WERI-Rb-1 (cell line): ENCODE results near the gene CEP43.

Experiments used
- DNase-seq: peaks from one replicate; pipeline ENCODE4 v3.0.0-alpha.2; 2020
- H3K27ac ChIP-seq: fragments of 250-450 bp; sonication (Bioruptor Pico); 2 replicates; pipeline ENCODE4 v1.5.1; 2020; ENCODE audit warnings: mild to moderate bottlenecking, moderate library complexity
- H3K27me3 ChIP-seq: fragments of 250-450 bp; sonication (Bioruptor Pico); 2 replicates; pipeline ENCODE4 v1.5.1; 2021; ENCODE audit warnings: mild to moderate bottlenecking, low read depth, moderate library complexity; ENCODE audit not compliant: insufficient read depth, severe bottlenecking
- H3K36me3 ChIP-seq: fragments of 250-450 bp; sonication (Bioruptor Pico); 2 replicates; pipeline ENCODE4 v1.5.1; 2020; ENCODE audit warnings: mild to moderate bottlenecking, moderate library complexity
- H3K4me3 ChIP-seq: 2 replicates; pipeline ENCODE4 v1.5.1; 2011; ENCODE audit warnings: low read depth, mild to moderate bottlenecking, control low read depth, low read length
- H3K9me3 ChIP-seq: fragments of 250-450 bp; sonication (Bioruptor Pico); 2 replicates; pipeline ENCODE4 v1.5.1; 2021; ENCODE audit warnings: mild to moderate bottlenecking, moderate library complexity; ENCODE audit not compliant: severe bottlenecking
- TF ChIP-seq, protein P1 (sequence below): IDR thresholded peaks from 2 replicates; pipeline ENCODE4 v1.5.1; 2011; ENCODE audit warnings: low read depth, mild to moderate bottlenecking, control low read depth, inconsistent platforms, low read length

CEP43 gene

GRCh38 chr6:166956444-166957086, 42.6 kb upstream of the CEP43 start, which contains the start of gene RNASET2:
RNASET2 (minus strand) TSS chr6:166956550; CDS start chr6:166956182, 368 bp downstream.
- Histone ChIP-seq H3K27me3 (no peaks in the 10 kb centered on the region), H3K4me3 (peak within 1 kb of the TSS; percentile 89), H3K27ac (peak within 1 kb of the TSS; percentile 66), H3K36me3 (no peaks in the 10 kb centered on the region), H3K9me3 (no peaks in the 10 kb centered on the region)
- TF ChIP-seq, protein P1, sequence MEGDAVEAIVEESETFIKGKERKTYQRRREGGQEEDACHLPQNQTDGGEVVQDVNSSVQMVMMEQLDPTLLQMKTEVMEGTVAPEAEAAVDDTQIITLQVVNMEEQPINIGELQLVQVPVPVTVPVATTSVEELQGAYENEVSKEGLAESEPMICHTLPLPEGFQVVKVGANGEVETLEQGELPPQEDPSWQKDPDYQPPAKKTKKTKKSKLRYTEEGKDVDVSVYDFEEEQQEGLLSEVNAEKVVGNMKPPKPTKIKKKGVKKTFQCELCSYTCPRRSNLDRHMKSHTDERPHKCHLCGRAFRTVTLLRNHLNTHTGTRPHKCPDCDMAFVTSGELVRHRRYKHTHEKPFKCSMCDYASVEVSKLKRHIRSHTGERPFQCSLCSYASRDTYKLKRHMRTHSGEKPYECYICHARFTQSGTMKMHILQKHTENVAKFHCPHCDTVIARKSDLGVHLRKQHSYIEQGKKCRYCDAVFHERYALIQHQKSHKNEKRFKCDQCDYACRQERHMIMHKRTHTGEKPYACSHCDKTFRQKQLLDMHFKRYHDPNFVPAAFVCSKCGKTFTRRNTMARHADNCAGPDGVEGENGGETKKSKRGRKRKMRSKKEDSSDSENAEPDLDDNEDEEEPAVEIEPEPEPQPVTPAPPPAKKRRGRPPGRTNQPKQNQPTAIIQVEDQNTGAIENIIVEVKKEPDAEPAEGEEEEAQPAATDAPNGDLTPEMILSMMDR = no peak
- peak; percentile 97 for DNase-seq

DNA sequence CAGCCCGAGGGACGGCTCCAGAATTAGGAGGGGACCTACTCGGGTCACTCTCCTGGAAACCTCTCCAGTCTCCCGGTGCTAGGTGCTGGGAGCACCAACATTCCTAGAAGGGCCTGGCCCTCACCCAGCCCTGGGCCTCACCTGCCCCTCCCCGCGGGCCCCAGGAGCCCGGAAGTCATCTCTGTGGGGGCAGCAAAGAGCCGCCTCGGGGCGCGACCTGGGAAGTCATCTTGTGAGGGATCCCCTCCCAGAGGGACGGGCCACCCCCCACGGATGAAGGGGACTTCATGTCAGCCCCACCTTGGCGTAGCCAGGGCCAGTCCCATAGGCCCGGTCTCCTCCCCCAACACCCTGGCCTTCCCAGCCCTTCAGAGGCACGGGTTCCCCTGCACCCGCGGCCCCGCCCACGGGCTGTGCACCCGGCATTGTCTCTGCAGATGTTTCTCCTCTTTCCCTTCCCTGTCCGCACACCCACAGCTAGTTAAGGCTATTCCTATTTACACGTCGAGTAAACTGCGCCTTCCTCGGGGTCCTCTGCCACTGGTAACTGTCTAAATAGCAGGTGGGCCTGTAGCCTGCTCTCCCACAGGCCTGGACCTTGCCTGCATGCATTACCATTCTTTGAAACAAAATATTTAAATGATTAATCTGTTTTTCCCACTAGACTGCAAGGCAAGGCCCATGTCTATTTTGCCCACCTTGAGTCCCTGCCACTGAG, 42.0 kb upstream of the CEP43 start:
- TF ChIP-seq, protein P1 = no peak
- H3K27ac ChIP-seq = peak overlapping the region; percentile 66
- peaks cover under 1% of the 10 kb centered on the region for H3K9me3 ChIP-seq
- no peaks in the 10 kb centered on the region for H3K36me3 ChIP-seq
- DNase-seq = peak; percentile 54
- H3K27me3 ChIP-seq = no peaks in the 10 kb centered on the region
- peak overlapping the region; percentile 89 for H3K4me3 ChIP-seq

- H3K4me3 ChIP-seq = peak overlapping the region; percentile 89
- no peaks in the 10 kb centered on the region for H3K36me3 ChIP-seq
- TF ChIP-seq, protein P1 = no peak
- DNase-seq = no peak
- no peaks in the 10 kb centered on the region for H3K27me3 ChIP-seq
- H3K27ac ChIP-seq = no peak overlapping the region; the same call in 1 of the 2 replicates
- peaks cover 3% of the 10 kb centered on the region for H3K9me3 ChIP-seq
Measured at GRCh38 chr6:166957805-166958076, 41.5 kb upstream of the CEP43 start.

DNA sequence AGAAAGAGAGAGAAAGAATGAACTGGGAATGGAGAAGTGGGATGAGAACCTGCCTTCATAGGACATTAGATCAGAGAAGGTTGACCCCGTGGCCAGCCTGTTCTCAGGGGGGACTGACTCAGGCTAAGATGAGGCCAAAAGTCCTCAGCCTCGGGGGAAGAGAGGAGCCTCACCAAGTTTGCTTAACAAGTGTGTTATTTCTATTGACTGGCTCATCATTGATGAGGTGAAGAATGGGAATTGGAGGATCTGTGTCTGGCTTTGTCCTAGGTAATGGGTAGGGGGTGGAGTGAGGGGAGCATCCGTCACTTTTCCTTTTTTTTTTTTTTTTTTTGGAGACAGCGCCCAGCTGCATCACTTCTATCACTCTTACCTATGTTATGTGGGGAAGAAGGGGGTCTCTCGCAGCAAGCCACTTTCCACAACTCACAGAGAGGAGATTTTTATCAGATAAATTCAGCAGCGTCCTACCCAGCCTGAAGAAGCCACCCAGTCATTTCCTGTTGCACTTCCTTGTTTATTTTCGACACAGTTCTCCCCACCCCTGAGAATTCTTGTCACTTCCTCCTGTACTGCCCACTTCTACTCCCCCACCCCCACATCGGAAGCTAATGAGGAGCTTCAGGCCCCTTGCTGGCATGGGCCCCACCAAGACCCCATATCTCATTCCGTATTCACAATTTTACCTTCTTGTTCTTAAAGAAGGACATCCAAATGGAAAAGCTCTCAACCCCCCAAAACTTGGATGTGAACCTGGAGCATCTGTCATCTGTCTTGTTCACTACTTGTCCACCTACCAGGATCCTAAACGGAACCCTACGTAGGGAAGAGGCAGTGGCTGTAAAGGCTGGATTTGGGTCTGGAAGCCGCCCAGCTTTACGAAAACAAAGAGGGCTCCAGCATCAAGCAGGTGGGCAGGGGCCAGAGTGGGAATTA, 40.0 kb upstream of the CEP43 start:
- no peak for DNase-seq
- H3K36me3 ChIP-seq = no peaks in the 10 kb centered on the region
- peaks cover 3% of the 10 kb centered on the region for H3K9me3 ChIP-seq
- TF ChIP-seq, protein P1 = no peak
- no peaks in the 10 kb centered on the region for H3K27me3 ChIP-seq
- H3K27ac ChIP-seq = no peak overlapping the region
- H3K4me3 ChIP-seq = no peak overlapping the region

- no peak overlapping the region for H3K27ac ChIP-seq
- TF ChIP-seq, protein P1 = no peak
Measured at GRCh38 chr6:166959911-166960608, 39.1 kb upstream of the CEP43 start.

More at GRCh38 chr6:166959911-166960608, 39.1 kb upstream of the CEP43 start:
- Histone ChIP-seq H3K9me3 (peaks cover 3% of the 10 kb centered on the region), H3K27me3 (no peaks in the 10 kb centered on the region), H3K4me3 (no peak overlapping the region), H3K36me3 (no peaks in the 10 kb centered on the region)
- no peak for DNase-seq
